ENCODE results near the gene UBE3C. TPM values are rescaled to one million over a fixed set of nuclear protein-coding genes. Genes with fewer than 3 reads are reported as not detected.

Gene UBE3C
- polyA plus RNA-seq, 1 donor (not counting 4 experiments of a cell fraction or from before 2014, with no cell fraction given): 89.3 TPM

DNA sequence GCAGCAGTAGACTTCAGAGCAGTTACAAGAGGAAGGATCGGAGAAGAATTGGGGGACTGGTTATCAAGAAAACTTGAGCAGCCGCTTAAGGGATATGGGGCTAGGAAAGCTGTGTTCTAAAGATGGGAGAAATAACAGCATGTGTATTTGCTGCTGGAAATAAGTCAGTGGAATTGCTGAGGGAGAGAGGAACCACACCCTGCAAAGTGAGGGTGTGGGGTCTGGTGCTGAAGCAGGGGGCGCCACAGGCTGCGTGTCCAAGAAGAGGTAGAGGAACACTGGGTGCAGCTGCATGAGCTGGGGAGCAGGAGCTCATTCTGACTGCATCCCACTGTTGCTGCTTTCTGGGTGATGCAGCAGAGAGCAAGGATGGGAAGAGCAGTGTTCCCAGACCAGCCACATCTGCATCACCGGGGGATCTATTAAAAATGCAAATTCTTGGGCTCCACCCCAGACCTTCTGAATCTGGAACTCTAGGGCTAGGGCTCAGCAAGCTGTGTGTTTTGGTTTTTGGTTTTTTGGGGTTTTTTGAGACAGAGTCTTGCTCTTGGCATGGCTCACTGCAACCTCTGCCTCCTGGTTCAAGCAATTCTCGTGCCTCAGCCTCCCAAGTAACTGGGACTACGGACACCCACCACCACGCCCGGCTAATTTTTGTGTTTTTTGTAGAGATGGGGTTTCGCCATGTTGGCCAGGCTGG is 101.0 kb downstream of the UBE3C start:
- Histone ChIP-seq H3K36me3 (ENCODE audit: control insufficient read depth in 2 of 2, extremely low read depth in 1 of 2, insufficient read depth in 2 of 2, low read length in 2 of 2) (peaks cover 18% of the 10 kb centered on the region in 2 experiments), H3K9me3 (ENCODE audit: control insufficient read depth, low read depth, low read length) (no peaks in the 10 kb centered on the region), H3K4me2 (ENCODE audit: control insufficient read depth, extremely low read depth, insufficient read depth, low read depth, low read length) (no peak overlapping the region), H3K9me1 (ENCODE audit: control insufficient read depth, extremely low read depth, insufficient read depth, low read length) (no peaks in the 10 kb centered on the region), H2AFZ (ENCODE audit: control insufficient read depth, low read length) (no peak overlapping the region), H3K79me2 (ENCODE audit: control insufficient read depth, insufficient read depth, low read length) (peaks cover 12% of the 10 kb centered on the region), H3K27ac (ENCODE audit: control insufficient read depth, insufficient read depth, low read length) (no peak overlapping the region), H3K4me3 (ENCODE audit: control insufficient read depth in 2 of 3, extremely low read depth in 1 of 3, insufficient read depth in 2 of 3, low read depth in 1 of 3, low read length in 3 of 3) (no peak overlapping the region), H4K20me1 (ENCODE audit: control insufficient read depth, extremely low read depth, insufficient read depth, low read length) (peaks cover 6% of the 10 kb centered on the region), H3K4me1 (ENCODE audit: control insufficient read depth, extremely low read depth, insufficient read depth, low read length) (no peaks in the 10 kb centered on the region), H3K27me3 (ENCODE audit: control insufficient read depth, extremely low read depth, insufficient read depth, low read length) (no peaks in the 10 kb centered on the region), H3K9ac (ENCODE audit: control insufficient read depth, extremely low read depth, insufficient read depth, low read length) (no peak overlapping the region)
- FAIRE-seq: no peak
- dilution Hi-C loops (cut with MboI; ENCODE audit: extremely low pct_ligation_motif_present, low sequenced_read_pairs): no loop called here
- no peak for DNase-seq (ENCODE audit: low read depth, low spot score)
- TF ChIP-seq EZH2 (IDR thresholded peaks at IDR 0.05; ENCODE audit: low read length): no peak
- TF ChIP-seq, protein P1, sequence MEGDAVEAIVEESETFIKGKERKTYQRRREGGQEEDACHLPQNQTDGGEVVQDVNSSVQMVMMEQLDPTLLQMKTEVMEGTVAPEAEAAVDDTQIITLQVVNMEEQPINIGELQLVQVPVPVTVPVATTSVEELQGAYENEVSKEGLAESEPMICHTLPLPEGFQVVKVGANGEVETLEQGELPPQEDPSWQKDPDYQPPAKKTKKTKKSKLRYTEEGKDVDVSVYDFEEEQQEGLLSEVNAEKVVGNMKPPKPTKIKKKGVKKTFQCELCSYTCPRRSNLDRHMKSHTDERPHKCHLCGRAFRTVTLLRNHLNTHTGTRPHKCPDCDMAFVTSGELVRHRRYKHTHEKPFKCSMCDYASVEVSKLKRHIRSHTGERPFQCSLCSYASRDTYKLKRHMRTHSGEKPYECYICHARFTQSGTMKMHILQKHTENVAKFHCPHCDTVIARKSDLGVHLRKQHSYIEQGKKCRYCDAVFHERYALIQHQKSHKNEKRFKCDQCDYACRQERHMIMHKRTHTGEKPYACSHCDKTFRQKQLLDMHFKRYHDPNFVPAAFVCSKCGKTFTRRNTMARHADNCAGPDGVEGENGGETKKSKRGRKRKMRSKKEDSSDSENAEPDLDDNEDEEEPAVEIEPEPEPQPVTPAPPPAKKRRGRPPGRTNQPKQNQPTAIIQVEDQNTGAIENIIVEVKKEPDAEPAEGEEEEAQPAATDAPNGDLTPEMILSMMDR (optimal IDR thresholded peaks at IDR 0.05 in 1 of 3, IDR thresholded peaks at IDR 0.05 in 1 of 3, conservative IDR thresholded peaks at IDR 0.05 in 1 of 3; ENCODE audit: extremely low read depth in 1 of 3, insufficient read depth in 2 of 3, low read length in 3 of 3): peak in 1 of 3 experiments; percentile 26

DNA sequence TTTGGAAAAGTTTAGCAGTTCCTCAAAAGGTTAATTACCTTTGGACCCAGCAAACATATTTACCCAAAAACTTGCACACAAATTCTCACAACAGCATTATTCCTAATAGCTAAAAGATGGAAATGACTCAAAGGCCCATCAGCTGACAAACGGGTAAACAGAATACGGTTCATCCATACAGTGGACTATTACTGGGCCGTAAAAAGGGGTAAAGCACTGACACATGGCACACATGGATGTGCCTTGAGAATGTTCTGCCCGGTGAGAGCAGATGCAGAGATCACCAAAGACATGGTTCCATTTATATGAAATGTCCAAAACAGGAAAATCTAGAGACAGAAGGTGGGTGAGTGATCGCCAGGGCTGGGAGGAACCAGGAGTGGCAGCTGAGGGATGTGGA is 102.9 kb downstream of the UBE3C start:
- no peak overlapping the region for H3K9ac ChIP-seq (ENCODE audit: control insufficient read depth, extremely low read depth, insufficient read depth, low read length)
- no peak overlapping the region for H2AFZ ChIP-seq (ENCODE audit: control insufficient read depth, low read length)
- dilution Hi-C loops (cut with MboI; ENCODE audit: extremely low pct_ligation_motif_present, low sequenced_read_pairs): no loop called here
- H3K9me3 ChIP-seq (ENCODE audit: control insufficient read depth, low read depth, low read length): no peaks in the 10 kb centered on the region
- TF ChIP-seq EZH2 (IDR thresholded peaks at IDR 0.05; ENCODE audit: low read length): no peak
- TF ChIP-seq, protein P1 (optimal IDR thresholded peaks at IDR 0.05 in 1 of 3, IDR thresholded peaks at IDR 0.05 in 1 of 3, conservative IDR thresholded peaks at IDR 0.05 in 1 of 3; ENCODE audit: extremely low read depth in 1 of 3, insufficient read depth in 2 of 3, low read length in 3 of 3): no peak
- peaks cover 18 to 20% of the 10 kb centered on the region in 2 experiments for H3K36me3 ChIP-seq (ENCODE audit: control insufficient read depth in 2 of 2, extremely low read depth in 1 of 2, insufficient read depth in 2 of 2, low read length in 2 of 2)
- no peaks in the 10 kb centered on the region for H3K27me3 ChIP-seq (ENCODE audit: control insufficient read depth, extremely low read depth, insufficient read depth, low read length)
- DNase-seq (ENCODE audit: low read depth, low spot score) (no peak), FAIRE-seq (no peak)
- H3K4me3 ChIP-seq (ENCODE audit: control insufficient read depth in 2 of 3, extremely low read depth in 1 of 3, insufficient read depth in 2 of 3, low read depth in 1 of 3, low read length in 3 of 3): no peak overlapping the region
- no peaks in the 10 kb centered on the region for H3K4me1 ChIP-seq (ENCODE audit: control insufficient read depth, extremely low read depth, insufficient read depth, low read length)
- H3K4me2 ChIP-seq (ENCODE audit: control insufficient read depth, extremely low read depth, insufficient read depth, low read depth, low read length): no peak overlapping the region
- peaks cover 6% of the 10 kb centered on the region for H4K20me1 ChIP-seq (ENCODE audit: control insufficient read depth, extremely low read depth, insufficient read depth, low read length)
- H3K27ac ChIP-seq (ENCODE audit: control insufficient read depth, insufficient read depth, low read length): no peak overlapping the region
- H3K9me1 ChIP-seq (ENCODE audit: control insufficient read depth, extremely low read depth, insufficient read depth, low read length): no peaks in the 10 kb centered on the region
- peaks cover 12% of the 10 kb centered on the region for H3K79me2 ChIP-seq (ENCODE audit: control insufficient read depth, insufficient read depth, low read length)
